Neuronal stem cell (in vitro differentiated cells): ENCODE results near the gene KLF9.
A peak's percentile ranks its signal among the peaks of the same experiment; 100 is the strongest.

ENCODE experiments used
- DNase-seq: peaks from one replicate; pipeline ENCODE4 v3.0.0-alpha.2; 2013; ENCODE audit warnings: low spot score
- H2AFZ ChIP-seq: one replicate; pipeline ENCODE4 v1.6.1; 2013; ENCODE audit warnings: mild to moderate bottlenecking, low read length, inconsistent platforms
- H2AK5ac ChIP-seq: 2 replicates; pipeline ENCODE4 v1.6.1; 2013; ENCODE audit warnings: low read depth, mild to moderate bottlenecking, inconsistent platforms, low read length, moderate library complexity, mixed read lengths
- H2BK120ac ChIP-seq: 2 replicates; pipeline ENCODE4 v1.6.1; 2013; ENCODE audit warnings: low read depth, mild to moderate bottlenecking, inconsistent platforms, low read length, moderate library complexity, mixed read lengths
- H2BK12ac ChIP-seq: one replicate; pipeline ENCODE4 v1.6.1; 2013; ENCODE audit warnings: low read length, inconsistent platforms
- H2BK15ac ChIP-seq: 2 replicates; pipeline ENCODE4 v1.6.1; 2013; ENCODE audit warnings: mild to moderate bottlenecking, low read length, inconsistent platforms, mixed read lengths
- H2BK5ac ChIP-seq: one replicate; pipeline ENCODE4 v1.6.1; 2013; ENCODE audit warnings: inconsistent platforms, mild to moderate bottlenecking, low read length, moderate library complexity
- H3K14ac ChIP-seq: one replicate; pipeline ENCODE4 v1.6.1; 2013; ENCODE audit warnings: low read length, inconsistent platforms
- H3K18ac ChIP-seq: 2 replicates; pipeline ENCODE4 v1.6.1; 2013; ENCODE audit warnings: low read length, inconsistent platforms
- H3K23ac ChIP-seq: 2 replicates; pipeline ENCODE4 v1.6.1; 2013; ENCODE audit warnings: low read depth, mild to moderate bottlenecking, mixed read lengths, low read length, inconsistent platforms; ENCODE audit not compliant: poor library complexity
- H3K27ac ChIP-seq: replicated peaks from 3 replicates; pipeline ENCODE4 v1.5.1; 2013; ENCODE audit warnings: low read length, inconsistent platforms
- H3K27me3 ChIP-seq, 3 experiments: 2 replicates each; pipeline ENCODE4 v1.6.1; 2013; ENCODE audit warnings: low read length in 3 of 3, mild to moderate bottlenecking in 2 of 3, inconsistent platforms in 1 of 3, low read depth in 1 of 3, mixed read lengths in 1 of 3, moderate library complexity in 1 of 3; ENCODE audit not compliant: control insufficient read depth in 3 of 3, insufficient read depth in 3 of 3
- H3K36me3 ChIP-seq, 2 donors: replicated peaks in 1 of 2; 2 replicates each; pipeline ENCODE4 v1.6.1; 2013; ENCODE audit warnings: low read length in 2 of 2; ENCODE audit not compliant: control insufficient read depth in 2 of 2, insufficient read depth in 2 of 2
- H3K4ac ChIP-seq: 2 replicates; pipeline ENCODE4 v1.6.1; 2013; ENCODE audit warnings: inconsistent platforms, mild to moderate bottlenecking, low read length, moderate library complexity
- H3K4me1 ChIP-seq, 2 donors: 1 replicate in 1 of 2; 2 replicates in 1 of 2; pipeline ENCODE4 v1.6.1; 2013; ENCODE audit warnings: low read length in 2 of 2, low read depth in 1 of 2; ENCODE audit not compliant: control insufficient read depth in 2 of 2, insufficient read depth in 1 of 2
- H3K4me2 ChIP-seq: one replicate; pipeline ENCODE4 v1.6.1; 2013; ENCODE audit warnings: mild to moderate bottlenecking, low read length, inconsistent platforms; ENCODE audit not compliant: insufficient read depth, poor library complexity, severe bottlenecking
- H3K4me3 ChIP-seq, 2 donors: 2 replicates each; pipeline ENCODE4 v1.5.1; 2013; ENCODE audit warnings: low read length in 2 of 2, mild to moderate bottlenecking in 2 of 2, inconsistent platforms in 1 of 2, moderate library complexity in 1 of 2
- H3K79me1 ChIP-seq: one replicate; pipeline ENCODE4 v1.6.1; 2013; ENCODE audit warnings: low read depth, mild to moderate bottlenecking, inconsistent platforms, low read length, moderate library complexity
- H3K9ac ChIP-seq: one replicate; pipeline ENCODE4 v1.6.1; 2013; ENCODE audit warnings: mild to moderate bottlenecking, low read depth, low read length, inconsistent platforms; ENCODE audit not compliant: poor library complexity
- H3K9me3 ChIP-seq, 2 donors: replicated peaks in 1 of 2; 2 replicates each; pipeline versions ENCODE3 to v1.6.1; 2013; ENCODE audit warnings: low read length in 2 of 2, mild to moderate bottlenecking in 2 of 2, inconsistent platforms in 1 of 2, low read depth in 1 of 2, mixed read lengths in 1 of 2, moderate library complexity in 1 of 2; ENCODE audit not compliant: control insufficient read depth in 2 of 2, insufficient read depth in 1 of 2
- H4K8ac ChIP-seq: one replicate; pipeline ENCODE4 v1.6.1; 2013; ENCODE audit warnings: low read depth, mild to moderate bottlenecking, inconsistent platforms, low read length, moderate library complexity
- H4K91ac ChIP-seq: one replicate; pipeline ENCODE4 v1.6.1; 2013; ENCODE audit warnings: low read length, low read depth, mild to moderate bottlenecking, inconsistent platforms; ENCODE audit not compliant: poor library complexity
- WGBS, 2 donors: extraction: QIAGEN DNeasy Blood & Tissue Kit; methylation state at CpG; one replicate each; pipeline ENCODE4 v1.1.7; 2013; ENCODE audit warnings: missing lambda C conversion rate in 2 of 2, mixed read lengths in 1 of 2; ENCODE audit not compliant: insufficient read length in 2 of 2, insufficient replicate concordance in 1 of 2; ENCODE audit errors: extremely low coverage in 2 of 2; 5-methylcytosine and 5-hydroxymethylcytosine counted together

KLF9 gene

GRCh38 chr9:70419556-70420440 lies 5.3 kb upstream of the KLF9 start:
- Histone ChIP-seq H3K27ac (peak overlapping the region; percentile 67), H2BK15ac (peak overlapping the region; percentile 47), H3K27me3 (peaks cover 0 to 60% (median 15%) of the 10 kb centered on the region in 3 experiments), H3K36me3 (no peaks in the 10 kb centered on the region), H3K14ac (peak overlapping the region; percentile 9), H2AK5ac (peak overlapping the region; percentile 67), H3K18ac (peak overlapping the region; percentile 94), H4K8ac (peak overlapping the region; percentile 74), H3K9ac (peak overlapping the region; percentile 89), H2BK12ac (no peak overlapping the region), H3K4ac (peak overlapping the region; percentile 81), H3K79me1 (no peaks in the 10 kb centered on the region), H3K4me2 (peak overlapping the region; percentile 87), H2BK120ac (no peak overlapping the region), H4K91ac (no peak overlapping the region), H2BK5ac (no peak overlapping the region), H3K4me1 (peaks cover 16 to 17% of the 10 kb centered on the region in 2 donors), H2AFZ (peak overlapping the region; percentile 96), H3K9me3 (no peaks in the 10 kb centered on the region), H3K23ac (peak overlapping the region; percentile 77), H3K4me3 (peak overlapping the region; percentile 55 to 83)
- WGBS, 2 donors: no CpG with 5 or more reads among the region's 60 CpGs
- peak; percentile 58 for DNase-seq

- no peak overlapping the region for H3K14ac ChIP-seq
- peak; percentile 77 for DNase-seq
- no peak overlapping the region for H3K27ac ChIP-seq
- no peak overlapping the region for H2BK5ac ChIP-seq
- H3K36me3 ChIP-seq: no peaks in the 10 kb centered on the region
- H4K8ac ChIP-seq: no peak overlapping the region
- H2AK5ac ChIP-seq: peak overlapping the region; percentile 67
- no peaks in the 10 kb centered on the region for H3K79me1 ChIP-seq
- peaks cover 0 to 62% (median 16%) of the 10 kb centered on the region in 3 experiments for H3K27me3 ChIP-seq
- no peaks in the 10 kb centered on the region for H3K9me3 ChIP-seq
- no peak overlapping the region for H2BK120ac ChIP-seq
- no CpG with 5 or more reads among the region's 65 CpGs for WGBS, 2 donors
- H3K9ac ChIP-seq: peak overlapping the region; percentile 17
- peak overlapping the region; percentile 96 for H2AFZ ChIP-seq
- H3K23ac ChIP-seq: no peak overlapping the region
- H3K4me3 ChIP-seq: peak overlapping the region; percentile 55 to 83
- H3K4ac ChIP-seq: no peak overlapping the region
- peak overlapping the region; percentile 92 for H3K18ac ChIP-seq
- H4K91ac ChIP-seq: no peak overlapping the region
- H2BK12ac ChIP-seq: no peak overlapping the region
- peak overlapping the region; percentile 87 for H3K4me2 ChIP-seq
- peaks cover 16 to 17% of the 10 kb centered on the region in 2 donors for H3K4me1 ChIP-seq
- H2BK15ac ChIP-seq: no peak overlapping the region
Observed at GRCh38 chr9:70418822-70419555, 4.5 kb upstream of the KLF9 start.

GRCh38 chr9:70415476-70415875 lies 1.0 kb upstream of the KLF9 start:
- Histone ChIP-seq H3K36me3 (no peaks in the 10 kb centered on the region), H3K4me3 (no peak overlapping the region), H3K27ac (no peak overlapping the region)

GRCh38 chr9:70415041-70415440 lies 584 bp upstream of the KLF9 start:
- DNase-seq: no peak
- Histone ChIP-seq H3K4ac (no peak overlapping the region), H3K4me1 (peaks cover 10 to 12% of the 10 kb centered on the region in 2 donors), H3K27me3 (peaks cover 15 to 83% (median 49%) of the 10 kb centered on the region in 3 experiments), H2BK120ac (no peak overlapping the region), H2BK12ac (no peak overlapping the region), H3K27ac (no peak overlapping the region), H3K23ac (no peak overlapping the region), H3K4me2 (no peak overlapping the region), H2AFZ (no peak overlapping the region), H4K91ac (no peak overlapping the region), H3K9me3 (peaks cover 0 to 2% of the 10 kb centered on the region in 2 donors), H3K36me3 (no peaks in the 10 kb centered on the region), H2BK5ac (no peak overlapping the region), H4K8ac (no peak overlapping the region), H3K14ac (no peak overlapping the region), H3K9ac (no peak overlapping the region), H2AK5ac (no peak overlapping the region), H3K18ac (no peak overlapping the region), H3K79me1 (no peaks in the 10 kb centered on the region), H3K4me3 (no peak overlapping the region), H2BK15ac (no peak overlapping the region)
- no CpG with 5 or more reads among the region's 2 CpGs for WGBS, 2 donors

More at GRCh38 chr9:70415476-70415875, 1.0 kb upstream of the KLF9 start:
- Histone ChIP-seq H3K4me2 (no peak overlapping the region), H2BK5ac (no peak overlapping the region), H4K91ac (no peak overlapping the region), H3K23ac (no peak overlapping the region), H2AK5ac (no peak overlapping the region), H4K8ac (no peak overlapping the region), H3K14ac (no peak overlapping the region), H3K4ac (no peak overlapping the region), H2AFZ (no peak overlapping the region), H2BK12ac (no peak overlapping the region), H2BK120ac (no peak overlapping the region), H3K9me3 (peaks cover 0 to 2% of the 10 kb centered on the region in 2 donors), H3K27me3 (peaks cover 15 to 79% (median 49%) of the 10 kb centered on the region in 3 experiments), H3K4me1 (peaks cover 13 to 14% of the 10 kb centered on the region in 2 donors), H3K18ac (no peak overlapping the region), H2BK15ac (no peak overlapping the region), H3K9ac (no peak overlapping the region), H3K79me1 (no peaks in the 10 kb centered on the region)
- WGBS, 2 donors: no CpG with 5 or more reads among the region's 5 CpGs
- no peak for DNase-seq
